K562 (cell line): ENCODE measurements around the gene IREB2. TPM values are rescaled to one million over a fixed set of nuclear protein-coding genes. Genes with fewer than 3 reads are reported as not detected.

Source experiments
- CBFA2T3 ChIP-seq: fragments of 450-650 bp; IDR thresholded peaks from 2 replicates; pipeline ENCODE4 v1.6.1; 2017
- CREM ChIP-seq: IDR thresholded peaks from 2 replicates; pipeline ENCODE4 v1.6.1; 2014; ENCODE audit warnings: antibody characterized with exemption, low read depth
- FOXK1 ChIP-seq: sonication (generic); formaldehyde crosslinking; IDR thresholded peaks from 2 replicates; pipeline ENCODE4 v1.8.0; 2022; ENCODE audit warnings: missing genetic modification reagents, mild to moderate bottlenecking, borderline replicate concordance
- FOXP4 ChIP-seq: sonication (generic); formaldehyde crosslinking; IDR thresholded peaks from 2 replicates; pipeline ENCODE4 v1.8.0; 2022; ENCODE audit warnings: mild to moderate bottlenecking, missing genetic modification reagents, borderline replicate concordance
- PHB ChIP-seq: fragments of 250-450 bp; sonication (Bioruptor Pico); IDR thresholded peaks from 2 replicates; pipeline ENCODE4 v1.5.0; 2021
- POU5F1 ChIP-seq: fragments of 150-350 bp; IDR thresholded peaks from 2 replicates; pipeline ENCODE4 v1.6.1; 2014; ENCODE audit warnings: borderline replicate concordance, low read length, low read depth, mild to moderate bottlenecking; ENCODE audit not compliant: partially characterized antibody
- polyA plus RNA-seq, 8 experiments: library from polyadenylated mRNA; depleted of rRNA in 4 of 8; stranded (reverse) in 5 of 8; unstranded in 3 of 8; fragments of >200 nt; fragmentation: Nextera tagmentation in 2 of 8; fragmentation: Illumina TruSeq in 1 of 8; extraction: Ambion mirVana in 2 of 8; extraction: Trizol in 1 of 8; gene quantifications; 2 replicates each; pipeline versions ENCODE4 v1.2.1 to v1.2.3, GENCODE V29; 2011 to 2014; ENCODE audit warnings: inconsistent platforms in 1 of 8, missing spikeins in 1 of 8
- total RNA-seq, 7 experiments: library from RNA; depleted of rRNA in 6 of 7; stranded (reverse); fragments of >200 nt in 6 of 7; fragmentation: Illumina TruSeq in 2 of 7; extraction: Trizol in 2 of 7; gene quantifications; 2 replicates each; pipeline versions ENCODE4 v1.2.1 to v1.2.3, GENCODE V29; 2011 to 2021; ENCODE audit warnings: low replicate concordance in 1 of 7
- TF ChIP-seq, protein P1 (sequence below): sonication (generic); formaldehyde crosslinking; IDR thresholded peaks from 2 replicates; pipeline ENCODE4 v1.8.1; 2023; ENCODE audit warnings: mild to moderate bottlenecking, missing genetic modification reagents
- TF ChIP-seq, protein P2 (sequence below): fragments of 450-650 bp; IDR thresholded peaks from 2 replicates; pipeline ENCODE4 v1.6.1; 2016; ENCODE audit warnings: mild to moderate bottlenecking, moderate library complexity
- TF ChIP-seq, protein P3 (sequence below): IDR thresholded peaks from 2 replicates; pipeline ENCODE4 v1.6.1; 2016; ENCODE audit warnings: missing genetic modification characterization, missing compliant biosample characterization

The IREB2 gene
- total and polyA plus RNA-seq, 9 of the 15 experiments (the other 6 are each of a cell fraction or from before 2014, with no cell fraction given), result 16.8 to 61.7 (median 34.0) TPM

GRCh38 chr15:78437762-78438618, at the start of gene IREB2 (continued):
- TF ChIP-seq, protein P1, sequence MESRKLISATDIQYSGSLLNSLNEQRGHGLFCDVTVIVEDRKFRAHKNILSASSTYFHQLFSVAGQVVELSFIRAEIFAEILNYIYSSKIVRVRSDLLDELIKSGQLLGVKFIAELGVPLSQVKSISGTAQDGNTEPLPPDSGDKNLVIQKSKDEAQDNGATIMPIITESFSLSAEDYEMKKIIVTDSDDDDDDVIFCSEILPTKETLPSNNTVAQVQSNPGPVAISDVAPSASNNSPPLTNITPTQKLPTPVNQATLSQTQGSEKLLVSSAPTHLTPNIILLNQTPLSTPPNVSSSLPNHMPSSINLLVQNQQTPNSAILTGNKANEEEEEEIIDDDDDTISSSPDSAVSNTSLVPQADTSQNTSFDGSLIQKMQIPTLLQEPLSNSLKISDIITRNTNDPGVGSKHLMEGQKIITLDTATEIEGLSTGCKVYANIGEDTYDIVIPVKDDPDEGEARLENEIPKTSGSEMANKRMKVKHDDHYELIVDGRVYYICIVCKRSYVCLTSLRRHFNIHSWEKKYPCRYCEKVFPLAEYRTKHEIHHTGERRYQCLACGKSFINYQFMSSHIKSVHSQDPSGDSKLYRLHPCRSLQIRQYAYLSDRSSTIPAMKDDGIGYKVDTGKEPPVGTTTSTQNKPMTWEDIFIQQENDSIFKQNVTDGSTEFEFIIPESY (CRISPR knock-in tag), result no peak
- no peak for TF ChIP-seq FOXP4
- no peak for TF ChIP-seq PHB (CRISPR knock-in tag)
- TF ChIP-seq, protein P2, sequence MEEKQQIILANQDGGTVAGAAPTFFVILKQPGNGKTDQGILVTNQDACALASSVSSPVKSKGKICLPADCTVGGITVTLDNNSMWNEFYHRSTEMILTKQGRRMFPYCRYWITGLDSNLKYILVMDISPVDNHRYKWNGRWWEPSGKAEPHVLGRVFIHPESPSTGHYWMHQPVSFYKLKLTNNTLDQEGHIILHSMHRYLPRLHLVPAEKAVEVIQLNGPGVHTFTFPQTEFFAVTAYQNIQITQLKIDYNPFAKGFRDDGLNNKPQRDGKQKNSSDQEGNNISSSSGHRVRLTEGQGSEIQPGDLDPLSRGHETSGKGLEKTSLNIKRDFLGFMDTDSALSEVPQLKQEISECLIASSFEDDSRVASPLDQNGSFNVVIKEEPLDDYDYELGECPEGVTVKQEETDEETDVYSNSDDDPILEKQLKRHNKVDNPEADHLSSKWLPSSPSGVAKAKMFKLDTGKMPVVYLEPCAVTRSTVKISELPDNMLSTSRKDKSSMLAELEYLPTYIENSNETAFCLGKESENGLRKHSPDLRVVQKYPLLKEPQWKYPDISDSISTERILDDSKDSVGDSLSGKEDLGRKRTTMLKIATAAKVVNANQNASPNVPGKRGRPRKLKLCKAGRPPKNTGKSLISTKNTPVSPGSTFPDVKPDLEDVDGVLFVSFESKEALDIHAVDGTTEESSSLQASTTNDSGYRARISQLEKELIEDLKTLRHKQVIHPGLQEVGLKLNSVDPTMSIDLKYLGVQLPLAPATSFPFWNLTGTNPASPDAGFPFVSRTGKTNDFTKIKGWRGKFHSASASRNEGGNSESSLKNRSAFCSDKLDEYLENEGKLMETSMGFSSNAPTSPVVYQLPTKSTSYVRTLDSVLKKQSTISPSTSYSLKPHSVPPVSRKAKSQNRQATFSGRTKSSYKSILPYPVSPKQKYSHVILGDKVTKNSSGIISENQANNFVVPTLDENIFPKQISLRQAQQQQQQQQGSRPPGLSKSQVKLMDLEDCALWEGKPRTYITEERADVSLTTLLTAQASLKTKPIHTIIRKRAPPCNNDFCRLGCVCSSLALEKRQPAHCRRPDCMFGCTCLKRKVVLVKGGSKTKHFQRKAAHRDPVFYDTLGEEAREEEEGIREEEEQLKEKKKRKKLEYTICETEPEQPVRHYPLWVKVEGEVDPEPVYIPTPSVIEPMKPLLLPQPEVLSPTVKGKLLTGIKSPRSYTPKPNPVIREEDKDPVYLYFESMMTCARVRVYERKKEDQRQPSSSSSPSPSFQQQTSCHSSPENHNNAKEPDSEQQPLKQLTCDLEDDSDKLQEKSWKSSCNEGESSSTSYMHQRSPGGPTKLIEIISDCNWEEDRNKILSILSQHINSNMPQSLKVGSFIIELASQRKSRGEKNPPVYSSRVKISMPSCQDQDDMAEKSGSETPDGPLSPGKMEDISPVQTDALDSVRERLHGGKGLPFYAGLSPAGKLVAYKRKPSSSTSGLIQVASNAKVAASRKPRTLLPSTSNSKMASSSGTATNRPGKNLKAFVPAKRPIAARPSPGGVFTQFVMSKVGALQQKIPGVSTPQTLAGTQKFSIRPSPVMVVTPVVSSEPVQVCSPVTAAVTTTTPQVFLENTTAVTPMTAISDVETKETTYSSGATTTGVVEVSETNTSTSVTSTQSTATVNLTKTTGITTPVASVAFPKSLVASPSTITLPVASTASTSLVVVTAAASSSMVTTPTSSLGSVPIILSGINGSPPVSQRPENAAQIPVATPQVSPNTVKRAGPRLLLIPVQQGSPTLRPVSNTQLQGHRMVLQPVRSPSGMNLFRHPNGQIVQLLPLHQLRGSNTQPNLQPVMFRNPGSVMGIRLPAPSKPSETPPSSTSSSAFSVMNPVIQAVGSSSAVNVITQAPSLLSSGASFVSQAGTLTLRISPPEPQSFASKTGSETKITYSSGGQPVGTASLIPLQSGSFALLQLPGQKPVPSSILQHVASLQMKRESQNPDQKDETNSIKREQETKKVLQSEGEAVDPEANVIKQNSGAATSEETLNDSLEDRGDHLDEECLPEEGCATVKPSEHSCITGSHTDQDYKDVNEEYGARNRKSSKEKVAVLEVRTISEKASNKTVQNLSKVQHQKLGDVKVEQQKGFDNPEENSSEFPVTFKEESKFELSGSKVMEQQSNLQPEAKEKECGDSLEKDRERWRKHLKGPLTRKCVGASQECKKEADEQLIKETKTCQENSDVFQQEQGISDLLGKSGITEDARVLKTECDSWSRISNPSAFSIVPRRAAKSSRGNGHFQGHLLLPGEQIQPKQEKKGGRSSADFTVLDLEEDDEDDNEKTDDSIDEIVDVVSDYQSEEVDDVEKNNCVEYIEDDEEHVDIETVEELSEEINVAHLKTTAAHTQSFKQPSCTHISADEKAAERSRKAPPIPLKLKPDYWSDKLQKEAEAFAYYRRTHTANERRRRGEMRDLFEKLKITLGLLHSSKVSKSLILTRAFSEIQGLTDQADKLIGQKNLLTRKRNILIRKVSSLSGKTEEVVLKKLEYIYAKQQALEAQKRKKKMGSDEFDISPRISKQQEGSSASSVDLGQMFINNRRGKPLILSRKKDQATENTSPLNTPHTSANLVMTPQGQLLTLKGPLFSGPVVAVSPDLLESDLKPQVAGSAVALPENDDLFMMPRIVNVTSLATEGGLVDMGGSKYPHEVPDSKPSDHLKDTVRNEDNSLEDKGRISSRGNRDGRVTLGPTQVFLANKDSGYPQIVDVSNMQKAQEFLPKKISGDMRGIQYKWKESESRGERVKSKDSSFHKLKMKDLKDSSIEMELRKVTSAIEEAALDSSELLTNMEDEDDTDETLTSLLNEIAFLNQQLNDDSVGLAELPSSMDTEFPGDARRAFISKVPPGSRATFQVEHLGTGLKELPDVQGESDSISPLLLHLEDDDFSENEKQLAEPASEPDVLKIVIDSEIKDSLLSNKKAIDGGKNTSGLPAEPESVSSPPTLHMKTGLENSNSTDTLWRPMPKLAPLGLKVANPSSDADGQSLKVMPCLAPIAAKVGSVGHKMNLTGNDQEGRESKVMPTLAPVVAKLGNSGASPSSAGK, result no peak; the same call in 1 of the 2 replicates
- TF ChIP-seq FOXK1 (CRISPR knock-in tag), result 0 out of 2 replicates have a peak, but pooled peaks have one; percentile 27
- peak; percentile 78 for TF ChIP-seq POU5F1
- TF ChIP-seq, protein P3, sequence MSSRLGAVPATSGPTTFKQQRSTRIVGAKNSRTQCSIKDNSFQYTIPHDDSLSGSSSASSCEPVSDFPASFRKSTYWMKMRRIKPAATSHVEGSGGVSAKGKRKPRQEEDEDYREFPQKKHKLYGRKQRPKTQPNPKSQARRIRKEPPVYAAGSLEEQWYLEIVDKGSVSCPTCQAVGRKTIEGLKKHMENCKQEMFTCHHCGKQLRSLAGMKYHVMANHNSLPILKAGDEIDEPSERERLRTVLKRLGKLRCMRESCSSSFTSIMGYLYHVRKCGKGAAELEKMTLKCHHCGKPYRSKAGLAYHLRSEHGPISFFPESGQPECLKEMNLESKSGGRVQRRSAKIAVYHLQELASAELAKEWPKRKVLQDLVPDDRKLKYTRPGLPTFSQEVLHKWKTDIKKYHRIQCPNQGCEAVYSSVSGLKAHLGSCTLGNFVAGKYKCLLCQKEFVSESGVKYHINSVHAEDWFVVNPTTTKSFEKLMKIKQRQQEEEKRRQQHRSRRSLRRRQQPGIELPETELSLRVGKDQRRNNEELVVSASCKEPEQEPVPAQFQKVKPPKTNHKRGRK (tag), result no peak
- TF ChIP-seq CREM, result peak; percentile 71
- no peak for TF ChIP-seq CBFA2T3
